HG03108 (cell line): Measurements from ENCODE around the gene INTS1.

Experiments
- ATAC-seq: cut with Tn5 transposase; IDR thresholded peaks from one replicate; pipeline ENCODE4 v1.9.1; 2021; ENCODE audit warnings: moderate library complexity; ENCODE audit not compliant: unreplicated experiment

The INTS1 gene

GRCh38 chr7:1490837-1491236 lies 13.4 kb downstream of the INTS1 start:
- no peak for ATAC-seq

- no peak for ATAC-seq
Observed at GRCh38 chr7:1489336-1489735, 14.9 kb downstream of the INTS1 start.

- ATAC-seq = no peak
Observed at GRCh38 chr7:1488016-1488415, 16.2 kb downstream of the INTS1 start.

- no peak for ATAC-seq
Observed at GRCh38 chr7:1487466-1487865, 16.7 kb downstream of the INTS1 start.

- no peak for ATAC-seq
Observed at GRCh38 chr7:1486571-1486970, 17.6 kb downstream of the INTS1 start.

- ATAC-seq = no peak
Observed at GRCh38 chr7:1485156-1485555, 19.0 kb downstream of the INTS1 start.

GRCh38 chr7:1484569-1484968 lies 19.6 kb downstream of the INTS1 start:
- no peak for ATAC-seq

GRCh38 chr7:1483536-1484505 lies 20.4 kb downstream of the INTS1 start:
- no peak for ATAC-seq

- ATAC-seq = no peak
Observed at GRCh38 chr7:1483079-1483478, 21.1 kb downstream of the INTS1 start.

- no peak for ATAC-seq
Observed at GRCh38 chr7:1481300-1481699, 22.9 kb downstream of the INTS1 start.

- no peak for ATAC-seq
Observed at GRCh38 chr7:1480670-1481069, 23.5 kb downstream of the INTS1 start.

GRCh38 chr7:1479287-1479686 lies 24.9 kb downstream of the INTS1 start:
- ATAC-seq = no peak

GRCh38 chr7:1478480-1478879 lies 25.7 kb downstream of the INTS1 start:
- no peak for ATAC-seq

GRCh38 chr7:1476859-1477258 lies 27.3 kb downstream of the INTS1 start:
- no peak for ATAC-seq

GRCh38 chr7:1475991-1476390 lies 28.2 kb downstream of the INTS1 start:
- ATAC-seq = no peak

- ATAC-seq = no peak
Observed at GRCh38 chr7:1475393-1475792, 28.8 kb downstream of the INTS1 start.

GRCh38 chr7:1474736-1475135 lies 29.5 kb downstream of the INTS1 start:
- no peak for ATAC-seq

- ATAC-seq = no peak
Observed at GRCh38 chr7:1473864-1474512, 30.2 kb downstream of the INTS1 start.

GRCh38 chr7:1470901-1471300 lies 33.3 kb downstream of the INTS1 start:
- ATAC-seq = no peak

- no peak for ATAC-seq
Observed at GRCh38 chr7:1468643-1469298, 35.4 kb downstream of the INTS1 start.

- ATAC-seq = no peak
Observed at GRCh38 chr7:1468203-1468602, 36.0 kb downstream of the INTS1 start.
